Testis (tissue), 2 donors: ENCODE results near the gene OPRM1.

Experiments used
- POLR2A ChIP-seq: fragments of 450-650 bp; IDR thresholded peaks from one replicate; pipeline ENCODE4 v1.6.1; 2017; ENCODE audit warnings: antibody characterized with exemption, mild to moderate bottlenecking, moderate library complexity
- TF ChIP-seq, protein P1 (sequence below), 3 experiments: fragments of 450-650 bp in 2 of 3; fragments of 200-600 bp in 1 of 3; sonication (generic) in 1 of 3; IDR thresholded peaks; one replicate each; pipeline ENCODE4 v1.5.1; 2016 to 2019; ENCODE audit warnings: antibody characterized with exemption in 3 of 3, mild to moderate bottlenecking in 2 of 3, moderate library complexity in 1 of 3

DNA sequence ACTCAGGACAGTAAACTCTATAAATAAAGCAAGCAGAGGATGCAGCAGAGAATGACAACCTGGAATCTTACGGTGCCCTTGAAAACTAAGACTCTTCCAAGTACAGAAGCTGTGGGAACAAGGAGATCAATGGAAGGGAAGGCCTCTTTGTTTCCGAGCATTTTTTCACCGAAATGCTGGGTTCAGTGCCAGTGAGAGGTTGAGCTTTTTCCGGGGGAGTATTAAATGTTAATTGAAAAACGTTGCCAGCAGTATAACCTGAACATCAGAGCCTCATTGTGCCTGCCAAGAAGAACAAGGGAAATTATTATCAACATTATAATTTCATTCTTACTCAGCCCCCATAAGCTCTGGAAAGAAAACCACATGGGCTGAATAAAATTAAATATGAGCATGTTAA, 17.5 kb downstream of the OPRM1 start:
- TF ChIP-seq, protein P1, sequence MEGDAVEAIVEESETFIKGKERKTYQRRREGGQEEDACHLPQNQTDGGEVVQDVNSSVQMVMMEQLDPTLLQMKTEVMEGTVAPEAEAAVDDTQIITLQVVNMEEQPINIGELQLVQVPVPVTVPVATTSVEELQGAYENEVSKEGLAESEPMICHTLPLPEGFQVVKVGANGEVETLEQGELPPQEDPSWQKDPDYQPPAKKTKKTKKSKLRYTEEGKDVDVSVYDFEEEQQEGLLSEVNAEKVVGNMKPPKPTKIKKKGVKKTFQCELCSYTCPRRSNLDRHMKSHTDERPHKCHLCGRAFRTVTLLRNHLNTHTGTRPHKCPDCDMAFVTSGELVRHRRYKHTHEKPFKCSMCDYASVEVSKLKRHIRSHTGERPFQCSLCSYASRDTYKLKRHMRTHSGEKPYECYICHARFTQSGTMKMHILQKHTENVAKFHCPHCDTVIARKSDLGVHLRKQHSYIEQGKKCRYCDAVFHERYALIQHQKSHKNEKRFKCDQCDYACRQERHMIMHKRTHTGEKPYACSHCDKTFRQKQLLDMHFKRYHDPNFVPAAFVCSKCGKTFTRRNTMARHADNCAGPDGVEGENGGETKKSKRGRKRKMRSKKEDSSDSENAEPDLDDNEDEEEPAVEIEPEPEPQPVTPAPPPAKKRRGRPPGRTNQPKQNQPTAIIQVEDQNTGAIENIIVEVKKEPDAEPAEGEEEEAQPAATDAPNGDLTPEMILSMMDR (IDR thresholded peaks at IDR 0.05): no peak
- no peak for TF ChIP-seq POLR2A
